IMR-90 (cell line): ENCODE results near the gene PDE6A. TPM values are rescaled to one million over a fixed set of nuclear protein-coding genes. Genes with fewer than 3 reads are reported as not detected.
A peak's percentile ranks its signal among the peaks of the same experiment; 100 is the strongest.

Experiments
- ATAC-seq: fragments of 200-7000 bp; cut with Tn5 transposase; 2 replicates; pipeline ENCODE4 v1.9.1; 2020; ENCODE audit warnings: low read depth, mild to moderate bottlenecking, moderate library complexity
- BruUV-seq: library from RNA; stranded (reverse); fragments of 400-500 nt; replicated peaks from 2 replicates; lab custom pipeline; 2021; lab: Mats Ljungman, UMichigan
- CTCF ChIA-PET: fragments of 300-600 bp; formaldehyde crosslinking; extraction: SDS; loops from one replicate; lab custom pipeline; 2021; ENCODE audit warnings: antibody characterized with exemption; lab: Yijun Ruan, JAX
- POLR2A ChIA-PET: fragments of 300-600 bp; sonication (Branson Sonifier 250); formaldehyde crosslinking; loops from one replicate; lab custom pipeline; 2022; ENCODE audit warnings: antibody characterized with exemption; ENCODE audit not compliant: unreplicated experiment; lab: Charles Lee
- DNase-seq: peaks from one replicate; pipeline ENCODE4 v3.0.0; 2013
- H2AFZ ChIP-seq: replicated peaks from 2 replicates; pipeline ENCODE3; 2013; ENCODE audit warnings: low read length, mild to moderate bottlenecking; ENCODE audit not compliant: poor library complexity
- H2AK5ac ChIP-seq: 2 replicates; pipeline ENCODE4 v1.6.1; 2013; ENCODE audit warnings: low read depth, low read length, inconsistent platforms
- H2AK9ac ChIP-seq: replicated peaks from 2 replicates; pipeline ENCODE3; 2013; ENCODE audit warnings: mild to moderate bottlenecking, low read depth, low read length, moderate library complexity; ENCODE audit not compliant: poor library complexity
- H2BK120ac ChIP-seq: 2 replicates; pipeline ENCODE4 v1.6.1; 2013; ENCODE audit warnings: low read depth, low read length, inconsistent platforms
- H2BK15ac ChIP-seq: 3 replicates; pipeline ENCODE4 v1.6.1; 2013; ENCODE audit warnings: low read depth, low read length, inconsistent platforms
- H2BK20ac ChIP-seq: 2 replicates; pipeline ENCODE4 v1.6.1; 2013; ENCODE audit warnings: low read depth, mild to moderate bottlenecking, inconsistent platforms, low read length, moderate library complexity
- H2BK5ac ChIP-seq: 2 replicates; pipeline ENCODE4 v1.6.1; 2013; ENCODE audit warnings: mild to moderate bottlenecking, low read depth, low read length, inconsistent platforms; ENCODE audit not compliant: poor library complexity, severe bottlenecking
- H3K14ac ChIP-seq: replicated peaks from 2 replicates; pipeline ENCODE4 v1.6.1; 2013; ENCODE audit warnings: low read depth, low read length, inconsistent platforms
- H3K18ac ChIP-seq: 2 replicates; pipeline ENCODE4 v1.6.1; 2013; ENCODE audit warnings: low read depth, low read length, control low read depth
- H3K23ac ChIP-seq: 2 replicates; pipeline ENCODE4 v1.6.1; 2013; ENCODE audit warnings: low read depth, low read length, inconsistent platforms
- H3K27ac ChIP-seq: 2 replicates; pipeline ENCODE4 v1.5.1; 2013; ENCODE audit warnings: mild to moderate bottlenecking, control low read depth, low read length; ENCODE audit not compliant: insufficient read depth
- H3K27me3 ChIP-seq: 2 replicates; pipeline ENCODE4 v1.6.1; 2013; ENCODE audit warnings: low read length; ENCODE audit not compliant: control insufficient read depth, insufficient read depth
- H3K36me3 ChIP-seq: 2 replicates; pipeline ENCODE4 v1.6.1; 2013; ENCODE audit warnings: low read length, mixed read lengths; ENCODE audit not compliant: control insufficient read depth, insufficient read depth
- H3K4ac ChIP-seq: 2 replicates; pipeline ENCODE4 v1.6.1; 2013; ENCODE audit warnings: low read depth, low read length, inconsistent platforms
- H3K4me1 ChIP-seq: 2 replicates; pipeline ENCODE4 v1.6.1; 2013; ENCODE audit warnings: low read length, mixed read lengths; ENCODE audit not compliant: control insufficient read depth, insufficient read depth
- H3K4me2 ChIP-seq: 2 replicates; pipeline ENCODE4 v1.6.1; 2013; ENCODE audit warnings: low read depth, mild to moderate bottlenecking, control low read depth, low read length, moderate library complexity
- H3K4me3 ChIP-seq: 2 replicates; pipeline ENCODE4 v1.5.1; 2013; ENCODE audit warnings: low read depth, mild to moderate bottlenecking, control low read depth, low read length, moderate library complexity; ENCODE audit not compliant: insufficient read depth
- H3K56ac ChIP-seq: 2 replicates; pipeline ENCODE4 v1.6.1; 2013; ENCODE audit warnings: low read length, inconsistent platforms; ENCODE audit not compliant: insufficient read depth; ENCODE audit errors: extremely low read depth
- H3K79me1 ChIP-seq, 2 experiments: 2 replicates each; pipeline ENCODE4 v1.6.1; 2013; ENCODE audit warnings: low read length in 2 of 2, inconsistent platforms in 1 of 2, low read depth in 1 of 2
- H3K9ac ChIP-seq: 2 replicates; pipeline ENCODE4 v1.6.1; 2013; ENCODE audit warnings: low read depth, low read length, control low read depth
- H3K9me1 ChIP-seq: 2 replicates; pipeline ENCODE4 v1.6.1; 2013; ENCODE audit warnings: low read length, inconsistent platforms; ENCODE audit not compliant: insufficient read depth
- H3K9me3 ChIP-seq: 2 replicates; pipeline ENCODE4 v1.6.1; 2013; ENCODE audit warnings: low read length; ENCODE audit not compliant: control insufficient read depth, insufficient read depth
- H4K20me1 ChIP-seq: 2 replicates; pipeline ENCODE4 v1.6.1; 2013; ENCODE audit warnings: low read length, inconsistent platforms; ENCODE audit not compliant: insufficient read depth
- H4K5ac ChIP-seq: 2 replicates; pipeline ENCODE4 v1.6.1; 2013; ENCODE audit warnings: mild to moderate bottlenecking, low read depth, low read length, control low read depth
- H4K8ac ChIP-seq, 2 experiments: 2 replicates each; pipeline ENCODE4 v1.6.1; 2013; ENCODE audit warnings: low read depth in 2 of 2, low read length in 2 of 2, control low read depth in 1 of 2, inconsistent platforms in 1 of 2
- H4K91ac ChIP-seq: 2 replicates; pipeline ENCODE4 v1.6.1; 2013; ENCODE audit warnings: low read depth, low read length, inconsistent platforms; ENCODE audit not compliant: insufficient read depth
- CEBPB ChIP-seq: IDR thresholded peaks from 2 replicates; pipeline ENCODE4 v1.6.1; 2012; ENCODE audit warnings: low read depth, low read length, improper control_type of control experiment
- CHD1 ChIP-seq: IDR thresholded peaks from 2 replicates; pipeline ENCODE4 v1.6.1; 2012; ENCODE audit warnings: low read depth, low read length, improper control_type of control experiment
- MAFK ChIP-seq: IDR thresholded peaks from 2 replicates; pipeline ENCODE4 v1.6.1; 2012; ENCODE audit warnings: low read depth, low read length, improper control_type of control experiment
- WGBS, 2 experiments: methylation state at CpG; one replicate each; pipeline versions ENCODE4 v1.1.5 to v1.1.7; 2013; ENCODE audit warnings: missing lambda C conversion rate in 2 of 2; ENCODE audit not compliant: insufficient read length in 1 of 2; ENCODE audit errors: extremely low coverage in 2 of 2; 5-methylcytosine and 5-hydroxymethylcytosine counted together
- dilution Hi-C: fragments of 300-500 bp; cut with HindIII; formaldehyde crosslinking; loops from one replicate; pipeline ENCODE4 v1.14.3; 2018; ENCODE audit warnings: low sequenced_read_pairs; ENCODE audit not compliant: unreplicated experiment
- in situ Hi-C: fragments of 300-500 bp; cut with MboI; formaldehyde crosslinking; loops from 3 replicates; pipeline ENCODE4 v1.14.3; 2019; ENCODE audit warnings: low sequenced_read_pairs, inconsistent platforms, mixed read lengths
- intact Hi-C: fragments of 100-400 bp; cut with micrococcal nuclease; formaldehyde crosslinking; loops from 2 replicates; pipeline ENCODE4 v1.10.0; 2022
- polyA plus RNA-seq, 3 experiments: library from polyadenylated mRNA; depleted of rRNA; stranded (reverse); fragments of >200 nt; gene quantifications; 2 replicates each; pipeline ENCODE4 v1.2.3, GENCODE V29; 2012; ENCODE audit warnings: low replicate concordance in 1 of 3
- total RNA-seq: library from RNA; depleted of rRNA; stranded (reverse); fragments of >200 nt; gene quantifications from 2 replicates; pipeline ENCODE4 v1.2.3, GENCODE V29; 2012

The PDE6A gene
- total and polyA plus RNA-seq, 2 of the 4 experiments (the other 2 are of a cell fraction): not detected

GRCh38 chr5:149940941-149941644, 3.5 kb downstream of the PDE6A start:
- DNase-seq (no peak), ATAC-seq (no peak)
- no peak overlapping the region for H2BK5ac ChIP-seq
- H3K79me1 ChIP-seq: no peaks in the 10 kb centered on the region
- no peak overlapping the region for H2AK9ac ChIP-seq
- H3K36me3 ChIP-seq: no peaks in the 10 kb centered on the region
- H4K8ac ChIP-seq: no peak overlapping the region
- no peak overlapping the region for H3K4me2 ChIP-seq
- H2BK20ac ChIP-seq: no peak overlapping the region
- dilution Hi-C loops (no loop called here), in situ Hi-C loops (no loop called here), intact Hi-C loops (no loop called here)
- peaks cover 20% of the 10 kb centered on the region for H3K9me1 ChIP-seq
- no peaks in the 10 kb centered on the region for H3K9me3 ChIP-seq
- BruUV-seq: no TSS peak
- H3K27ac ChIP-seq: no peak overlapping the region
- CTCF ChIA-PET: no interaction called here
- no peak overlapping the region for H3K4ac ChIP-seq
- no peak overlapping the region for H3K9ac ChIP-seq
- H4K91ac ChIP-seq: no peak overlapping the region
- POLR2A ChIA-PET: no interaction called here
- 95% methylated on average over 3 of the region's 5 CpGs; no CpG with 5 or more reads in 1 of the 2 experiments for WGBS, 2 experiments
- H2BK120ac ChIP-seq: no peak overlapping the region
- H4K20me1 ChIP-seq: no peaks in the 10 kb centered on the region
- H4K5ac ChIP-seq: no peak overlapping the region
- no peak overlapping the region for H3K14ac ChIP-seq
- no peak overlapping the region for H3K23ac ChIP-seq
- H3K4me1 ChIP-seq: peaks cover 10% of the 10 kb centered on the region
- H3K56ac ChIP-seq: no peak overlapping the region
- no peak overlapping the region for H2BK15ac ChIP-seq
- H3K27me3 ChIP-seq: peaks cover 3% of the 10 kb centered on the region
- H2AK5ac ChIP-seq: no peak overlapping the region
- no peak for TF ChIP-seq MAFK
- TF ChIP-seq CHD1: no peak
- 0 out of 2 replicates have a peak, but pooled peaks have one; percentile 2 for TF ChIP-seq CEBPB
- H3K18ac ChIP-seq: no peak overlapping the region
- no peak overlapping the region for H3K4me3 ChIP-seq
- no peak overlapping the region for H2AFZ ChIP-seq
